Nucleus accumbens (tissue), 56 donors: ENCODE data around the gene PTCD3.
A peak's percentile ranks its signal among the peaks of the same experiment; 100 is the strongest.

Source experiments
- DNase-seq, 56 donors: peaks; one replicate each; lab custom pipeline; 2025; lab: John Stamatoyannopoulos, UW

PTCD3 gene

DNA sequence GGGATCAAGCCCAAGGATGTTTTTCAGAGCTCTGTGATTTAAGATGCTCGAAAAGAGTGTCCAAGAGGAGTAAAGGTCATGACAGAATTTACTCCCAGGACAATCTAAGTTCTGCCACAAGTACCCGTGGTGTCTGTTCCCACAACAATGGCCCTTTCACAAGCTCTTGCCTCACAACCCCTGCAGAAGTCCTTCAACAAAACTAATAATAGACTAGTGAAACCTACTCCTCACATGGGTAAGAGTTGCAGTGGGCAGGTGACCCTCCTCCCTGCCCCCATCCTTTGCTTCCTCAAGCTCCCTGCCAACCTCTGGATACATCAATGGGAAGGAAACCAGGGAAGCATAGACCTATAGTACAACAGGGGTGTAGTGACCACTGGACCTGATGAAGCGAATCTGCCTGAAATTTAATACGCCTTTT is 34.9 kb downstream of the PTCD3 start:
- no peak for DNase-seq

DNA sequence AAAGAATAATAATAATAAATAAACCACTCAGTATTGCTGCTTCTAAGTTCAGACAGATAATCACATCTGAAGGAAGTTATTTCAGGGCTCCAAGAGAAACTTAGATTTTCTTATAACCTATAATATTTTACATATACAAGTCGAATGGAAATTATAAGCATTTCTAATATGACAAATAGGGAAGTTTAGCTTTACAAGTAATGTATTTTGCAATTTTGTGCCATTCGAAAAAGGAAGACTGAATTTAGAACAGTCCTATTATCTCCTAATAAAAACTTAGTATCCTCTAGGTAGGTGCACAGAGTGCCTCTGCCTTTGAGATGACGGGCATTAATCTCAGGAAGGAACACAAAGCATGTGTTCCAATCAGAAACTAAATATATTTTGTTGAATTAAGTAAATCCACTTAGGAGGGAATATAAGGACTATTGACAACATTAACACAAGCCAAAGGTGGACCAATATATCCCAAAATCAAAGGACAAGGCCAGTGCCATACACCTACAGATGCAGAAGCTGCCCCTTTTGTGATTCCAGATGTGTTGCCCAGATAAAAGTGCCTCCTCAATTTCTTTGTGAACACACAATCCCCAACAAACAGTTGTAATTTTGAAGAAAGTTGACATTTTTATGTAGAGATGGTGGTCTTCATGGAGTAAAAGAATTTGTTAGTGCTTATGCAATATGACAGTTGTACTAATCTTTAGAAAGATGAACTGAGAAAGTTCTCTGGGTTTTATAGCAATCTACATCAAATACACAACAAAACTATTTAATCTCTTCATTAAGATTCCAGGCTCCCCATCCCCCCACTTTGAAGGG is 36.6 kb downstream of the PTCD3 start:
- DNase-seq, result no peak

DNA sequence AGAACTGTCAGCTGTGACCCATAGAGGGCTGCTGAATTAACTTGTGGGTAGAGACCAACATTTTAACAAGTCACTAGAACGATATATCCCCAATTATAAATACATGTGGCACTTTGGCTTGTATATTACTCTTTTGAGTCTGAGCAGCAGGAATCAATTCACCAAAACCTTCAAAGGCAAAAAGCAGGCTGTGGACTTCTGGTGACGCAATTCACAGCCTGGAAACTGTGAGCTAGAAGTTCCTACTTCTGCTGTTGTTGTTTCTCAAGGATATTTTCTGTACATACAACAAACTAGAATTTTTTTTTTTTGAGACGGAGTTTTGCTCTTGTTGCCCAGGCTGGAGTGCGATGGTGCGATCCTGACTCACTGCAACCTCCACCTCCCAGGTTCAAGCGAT is 37.3 kb downstream of the PTCD3 start:
- no peak for DNase-seq

DNA sequence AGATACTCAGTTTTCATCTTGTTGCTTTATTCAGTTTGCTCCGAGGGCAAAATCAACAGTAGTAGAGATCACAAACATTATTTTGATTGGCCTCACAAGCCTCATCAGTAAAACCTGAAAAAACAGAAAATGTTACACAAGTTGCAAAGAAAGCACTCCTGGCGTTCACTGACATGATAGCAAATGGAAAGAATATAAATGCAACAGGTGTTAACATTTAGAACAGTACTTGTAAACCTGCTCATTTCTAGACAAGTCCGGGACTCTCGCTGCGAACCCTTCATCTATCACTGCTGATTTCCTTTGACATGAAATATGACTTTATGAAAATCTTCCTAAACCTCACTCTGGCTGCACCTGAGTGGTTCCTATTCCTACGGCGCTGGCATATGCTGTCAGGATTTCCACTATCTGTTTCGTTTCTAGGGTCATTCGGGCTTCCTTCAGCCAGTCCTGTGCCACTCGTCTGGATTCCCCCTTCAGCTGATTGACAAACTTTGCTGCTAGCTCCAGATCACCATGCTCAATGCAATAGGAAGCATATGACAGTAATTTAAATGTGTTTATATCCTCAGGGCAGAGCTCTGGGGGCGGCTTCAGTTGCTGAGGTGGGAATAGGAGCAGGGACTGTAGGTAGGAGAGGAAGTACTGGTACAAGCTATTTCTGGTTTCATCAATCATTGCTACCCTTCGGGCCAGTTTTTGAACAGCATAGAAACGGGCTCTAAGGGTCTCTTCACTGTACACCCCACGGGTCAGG is 38.1 kb downstream of the PTCD3 start:
- peak in 8 of 56 donors; percentile 2 to 35 (median 6) for DNase-seq

DNA sequence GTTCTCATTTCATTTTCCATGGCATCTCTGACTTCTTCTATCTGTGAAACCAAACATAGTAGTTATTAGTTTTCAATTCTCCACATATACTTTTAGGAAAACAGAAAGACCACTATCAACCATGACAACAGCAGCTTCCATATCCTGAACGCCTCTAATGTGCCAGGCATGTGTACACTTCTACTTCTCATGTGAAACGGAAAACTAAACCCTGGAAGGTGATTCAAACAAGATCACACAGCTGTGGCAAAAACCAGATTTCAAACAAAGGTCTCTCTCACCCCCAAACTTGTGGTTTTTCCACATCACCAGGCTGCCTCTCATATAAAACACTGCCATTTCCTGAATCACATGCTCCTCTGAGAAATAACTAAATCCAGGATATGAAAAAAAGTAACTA is 41.8 kb downstream of the PTCD3 start:
- no peak for DNase-seq

DNA sequence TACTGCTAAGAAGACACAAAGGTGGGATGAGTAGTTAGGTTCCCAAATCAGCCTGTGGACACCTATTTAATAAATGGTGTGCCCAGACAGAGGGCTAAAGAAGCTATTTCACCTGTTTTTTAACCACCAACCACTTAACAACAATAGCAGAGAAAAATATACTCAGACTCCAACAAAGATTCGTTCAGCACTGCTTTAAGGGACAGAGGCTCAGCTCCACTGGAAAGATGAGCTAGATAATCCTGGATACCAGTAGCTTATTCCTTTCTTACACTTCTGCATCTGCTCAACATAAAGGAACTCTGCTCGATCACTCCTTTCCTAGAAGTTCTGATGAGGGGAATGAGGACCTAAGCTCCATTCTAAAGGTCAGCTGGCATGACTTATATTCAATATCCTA is 44.5 kb downstream of the PTCD3 start:
- no peak for DNase-seq

DNA sequence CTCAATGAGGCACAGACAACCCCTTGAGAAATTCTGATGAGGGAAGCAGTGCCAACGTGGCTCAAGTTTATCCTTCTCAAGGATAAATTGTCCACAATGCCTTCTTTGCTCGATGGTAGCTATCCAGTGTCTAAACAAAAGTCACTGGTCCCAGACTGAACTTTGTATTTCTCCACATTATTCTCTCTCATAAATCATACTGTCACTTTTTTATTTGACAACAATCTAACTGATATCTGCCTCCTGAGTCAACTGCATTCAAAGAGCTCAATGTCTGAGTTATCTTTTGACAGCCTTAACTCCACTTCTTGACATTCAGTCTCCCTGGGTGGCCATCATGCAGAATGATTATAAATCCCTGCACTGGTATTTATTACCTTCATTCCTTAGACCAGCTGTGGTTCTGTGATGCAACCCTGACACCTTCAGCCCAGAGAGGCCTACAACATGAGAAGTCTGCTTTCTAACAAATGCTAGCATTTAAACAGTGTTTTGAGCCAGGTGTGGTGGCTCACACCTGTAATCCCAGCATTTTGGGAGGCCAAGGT is 51.0 kb downstream of the PTCD3 start:
- DNase-seq, result no peak

DNA sequence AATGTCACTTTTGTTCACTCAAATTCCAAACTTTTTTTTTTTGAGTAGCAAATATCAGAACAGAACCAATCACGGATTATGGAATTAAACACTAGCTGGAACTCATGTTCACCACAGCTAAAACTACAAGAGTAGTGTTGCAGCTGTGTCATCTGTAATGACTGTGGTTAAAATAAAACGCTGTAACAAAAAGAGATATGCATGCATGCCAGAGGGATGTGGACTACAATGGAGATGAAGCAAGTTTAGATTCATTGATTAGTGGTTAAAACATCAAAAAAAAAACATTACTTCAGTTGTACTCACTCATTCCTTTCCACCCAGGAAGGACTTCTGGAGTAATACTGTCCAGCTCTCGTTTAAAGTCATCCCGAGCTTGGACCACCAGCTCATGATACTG is 52.3 kb downstream of the PTCD3 start:
- no peak for DNase-seq

DNA sequence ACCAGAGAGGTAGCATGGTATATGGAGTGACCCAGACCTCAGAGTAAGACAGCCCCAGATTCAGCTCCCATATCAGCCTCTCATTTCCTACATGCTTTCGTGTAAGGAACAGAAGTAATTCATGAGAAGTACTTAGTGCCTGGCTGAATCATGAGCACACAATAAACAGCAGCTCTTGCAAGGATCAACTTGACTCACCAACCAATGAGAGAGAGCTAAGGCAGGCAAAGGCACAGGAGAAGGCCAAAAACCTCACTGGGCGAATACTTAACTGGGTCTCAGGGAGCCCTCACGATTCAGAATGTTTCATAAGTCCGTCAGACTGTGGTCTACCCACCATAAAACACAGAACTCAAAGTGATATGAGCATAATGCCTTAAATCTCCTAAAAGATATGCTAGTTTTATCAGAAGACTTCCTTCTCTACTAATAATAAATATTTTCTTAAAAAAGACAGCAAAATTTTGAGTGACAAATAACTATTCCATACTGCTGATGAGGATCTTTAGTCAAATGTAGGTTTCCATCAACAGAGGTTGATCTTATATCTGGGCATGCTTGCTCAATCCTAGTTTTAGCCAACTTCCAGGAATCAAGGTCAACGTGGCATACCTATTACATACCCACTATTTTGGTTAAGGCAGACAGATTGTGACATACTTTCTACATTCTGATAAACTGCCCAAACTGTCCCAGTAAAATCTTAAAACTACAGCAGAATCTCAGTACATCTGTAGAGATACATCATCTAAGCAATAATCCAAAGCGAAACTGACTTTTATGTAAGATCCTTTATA is 54.3 kb downstream of the PTCD3 start:
- no peak for DNase-seq

DNA sequence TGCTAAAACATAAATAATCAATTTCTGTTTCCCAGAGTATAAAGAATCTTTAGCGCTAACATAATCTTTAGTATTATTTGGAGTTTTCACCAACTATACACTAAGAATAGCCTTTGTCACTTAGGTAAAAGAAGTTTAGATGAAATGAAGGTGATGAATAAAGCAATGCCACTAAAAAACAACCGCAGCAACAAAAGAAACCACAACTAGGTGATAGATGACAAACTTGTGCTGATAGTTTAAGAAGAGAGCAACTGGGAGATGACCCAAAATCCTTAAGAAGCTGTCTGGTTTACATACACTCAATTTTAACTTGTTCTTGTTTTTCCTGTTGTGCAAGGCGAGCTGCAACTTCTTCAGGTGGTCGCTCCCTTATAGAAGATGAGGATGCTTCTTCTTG is 64.4 kb downstream of the PTCD3 start:
- DNase-seq, result no peak

DNA sequence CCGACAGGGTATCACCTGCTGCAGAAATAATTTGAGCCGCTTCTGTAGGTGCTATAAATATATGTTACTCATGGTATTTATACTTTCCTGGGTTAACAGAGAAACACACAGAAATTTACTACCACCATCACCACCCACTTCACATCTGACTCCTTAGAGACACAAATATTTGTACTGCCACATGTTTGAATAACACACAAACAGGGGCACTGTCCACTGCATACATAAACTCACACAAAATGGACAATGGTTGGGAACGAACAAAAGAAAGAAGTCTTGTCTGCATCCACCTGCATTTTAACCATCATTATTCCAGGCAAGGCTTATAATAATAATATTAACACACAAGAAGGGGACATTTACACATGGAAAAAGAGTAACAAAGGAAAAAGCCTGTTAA is 65.3 kb downstream of the PTCD3 start:
- no peak for DNase-seq

DNA sequence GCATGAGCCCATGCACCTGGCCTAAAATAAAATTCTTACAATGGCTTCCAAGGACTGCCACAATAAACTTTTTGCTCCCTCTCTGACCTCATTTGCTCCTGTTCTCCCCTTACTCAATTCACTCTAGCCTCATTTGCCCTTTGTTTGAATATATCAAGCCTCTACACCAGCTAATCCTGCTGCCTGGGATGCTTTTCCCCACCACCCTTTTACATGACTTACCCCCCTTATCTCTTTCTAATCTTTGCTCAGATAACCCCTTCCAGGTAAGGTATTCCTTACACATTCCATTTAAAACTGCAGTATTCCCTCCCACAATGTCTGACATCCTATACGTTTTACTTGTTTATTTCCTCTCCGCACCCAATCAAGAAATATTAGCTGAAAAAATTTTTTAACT is 66.6 kb downstream of the PTCD3 start:
- no peak for DNase-seq

DNA sequence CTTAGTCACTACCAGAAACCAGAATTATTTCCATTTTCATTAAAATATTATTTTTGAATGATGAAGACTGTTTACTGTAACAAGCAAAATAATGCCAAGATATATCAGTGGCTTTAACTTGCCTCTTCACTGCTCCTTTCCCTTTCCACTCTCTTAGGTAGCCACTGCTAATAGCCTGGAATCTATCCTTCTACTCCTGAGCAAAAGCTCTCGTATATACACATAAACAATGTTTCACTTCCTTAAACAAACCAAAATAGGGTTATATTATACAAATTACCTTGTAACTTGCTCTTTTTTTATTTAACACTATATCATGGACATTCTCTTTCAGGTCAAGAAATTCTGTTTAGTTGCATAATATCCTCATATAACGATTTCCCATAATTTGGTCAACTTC is 68.4 kb downstream of the PTCD3 start:
- no peak for DNase-seq

DNA sequence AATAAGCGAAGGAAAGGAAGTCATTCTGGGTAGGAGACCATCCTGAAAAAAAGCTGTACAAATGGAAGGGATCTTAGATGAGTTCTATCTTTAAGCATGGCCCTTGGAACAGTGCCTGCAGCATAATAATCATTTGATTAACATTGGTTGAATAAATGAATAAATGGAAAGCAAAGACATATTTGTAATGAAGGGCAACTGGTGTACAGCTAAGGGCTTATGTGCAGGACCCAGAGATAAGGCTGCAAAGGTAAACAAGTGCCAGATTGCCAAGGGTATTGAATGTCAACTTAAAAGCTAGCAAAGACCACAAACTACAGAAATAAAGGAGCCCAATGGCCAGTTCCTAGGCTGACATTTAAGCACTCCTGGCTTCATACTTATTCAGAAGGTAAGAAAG is 69.8 kb downstream of the PTCD3 start:
- no peak for DNase-seq

DNA sequence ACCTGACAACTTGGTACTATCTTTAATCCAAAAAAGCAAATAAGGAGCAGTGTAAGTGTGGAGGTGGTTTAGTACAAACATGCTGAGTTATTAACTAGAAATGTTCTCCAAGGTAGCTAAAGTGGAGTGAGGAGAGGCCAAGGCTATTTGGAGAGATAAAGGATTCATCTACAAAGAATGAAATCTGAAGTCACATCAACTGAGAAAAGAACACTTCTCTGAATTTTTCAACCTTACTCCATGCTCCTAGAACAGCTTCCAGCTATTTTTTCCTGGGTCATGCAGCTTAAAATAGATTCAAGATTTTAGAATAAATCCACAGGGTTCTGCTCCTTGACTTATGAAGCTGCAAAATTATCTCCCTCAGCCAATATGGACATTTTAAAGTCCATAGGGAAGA is 70.6 kb downstream of the PTCD3 start:
- no peak for DNase-seq

DNA sequence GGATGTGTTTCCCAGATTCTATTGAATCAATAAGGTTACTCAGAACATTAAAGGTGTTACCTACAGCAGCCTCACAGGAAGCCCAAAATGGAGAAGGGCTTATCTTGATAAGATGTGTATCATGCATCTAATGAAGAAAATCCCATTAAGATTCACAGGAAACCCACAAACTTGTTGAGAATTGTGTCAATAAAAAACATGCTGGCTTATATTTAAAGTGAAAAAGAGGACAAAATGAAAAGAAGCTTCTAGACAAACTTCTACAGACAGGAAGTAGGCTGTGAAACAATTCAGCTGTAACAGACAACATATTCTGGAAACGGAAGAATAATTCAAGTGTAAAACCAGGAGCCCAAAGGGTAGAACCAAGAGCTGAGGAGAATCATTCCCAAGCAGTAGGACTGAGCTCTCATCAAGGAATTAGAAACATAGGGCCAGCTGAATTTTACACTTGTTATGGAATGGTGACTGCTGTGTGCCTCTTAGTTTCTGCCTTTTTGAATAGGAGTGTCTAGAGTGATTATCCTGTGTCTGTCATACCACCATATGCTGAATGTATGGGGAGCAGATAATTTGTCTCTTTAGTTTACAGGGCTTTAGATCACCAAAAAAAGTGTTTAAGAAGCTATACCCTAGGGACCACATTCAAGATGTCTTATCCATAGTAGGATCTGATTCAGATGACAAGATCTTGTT is 79.6 kb downstream of the PTCD3 start:
- DNase-seq, result no peak

DNA sequence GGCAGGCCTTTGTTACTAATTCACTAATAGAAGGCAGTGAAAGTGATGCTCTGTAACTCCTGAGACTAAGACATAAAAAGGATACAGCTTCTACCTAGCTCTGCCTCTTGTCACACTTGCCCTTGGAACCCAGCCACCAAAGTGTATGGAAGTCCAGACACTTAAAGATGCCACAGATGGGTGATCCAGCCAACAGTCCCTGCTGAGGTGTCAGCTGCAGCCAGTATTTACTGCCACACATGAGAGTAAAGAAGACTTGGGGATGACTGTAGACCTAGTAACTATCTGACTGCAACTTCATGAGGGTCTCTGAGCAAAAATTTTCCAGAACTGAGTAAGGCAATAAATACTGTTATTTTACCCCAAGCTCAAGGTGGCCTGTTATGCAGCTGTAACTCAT is 80.4 kb downstream of the PTCD3 start:
- no peak for DNase-seq

DNA sequence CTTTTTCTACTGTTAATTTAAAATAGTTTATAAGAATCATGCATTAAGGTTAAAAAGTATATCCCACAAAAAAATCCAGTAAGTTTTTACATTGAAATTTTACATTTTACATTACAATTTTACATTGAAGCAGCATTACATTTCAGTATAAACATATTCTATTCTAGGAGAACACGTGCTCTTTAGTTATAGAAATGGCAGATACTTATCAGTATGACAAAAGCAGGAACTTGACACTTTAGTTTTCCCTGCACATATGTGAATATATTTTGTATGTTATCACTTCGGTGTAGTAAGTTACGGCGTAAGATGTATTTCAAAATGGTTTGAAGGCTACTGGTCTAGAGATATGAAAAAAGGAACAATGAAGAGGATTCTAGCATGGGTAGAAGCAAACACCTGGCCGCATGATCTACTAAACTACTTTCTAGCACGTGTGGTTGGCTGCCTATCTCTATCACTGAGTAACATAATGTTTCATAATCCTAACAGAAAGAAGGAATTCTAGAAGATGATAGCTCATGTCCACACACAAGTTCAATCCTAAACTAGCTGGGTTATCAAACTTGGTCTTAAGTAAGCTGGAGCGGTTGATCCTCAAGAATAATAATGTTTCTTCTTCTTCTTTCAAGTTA is 83.9 kb downstream of the PTCD3 start:
- no peak for DNase-seq
